ENCODE measurements around the gene TADA2B. TPM values are rescaled to one million over a fixed set of nuclear protein-coding genes. Genes with fewer than 3 reads are reported as not detected.
A peak's percentile ranks its signal among the peaks of the same experiment; 100 is the strongest.

TADA2B gene
- total and polyA plus RNA-seq, 2 of the 4 experiments (the other 2 are of a cell fraction) = 6.1 to 8.6 TPM

DNA sequence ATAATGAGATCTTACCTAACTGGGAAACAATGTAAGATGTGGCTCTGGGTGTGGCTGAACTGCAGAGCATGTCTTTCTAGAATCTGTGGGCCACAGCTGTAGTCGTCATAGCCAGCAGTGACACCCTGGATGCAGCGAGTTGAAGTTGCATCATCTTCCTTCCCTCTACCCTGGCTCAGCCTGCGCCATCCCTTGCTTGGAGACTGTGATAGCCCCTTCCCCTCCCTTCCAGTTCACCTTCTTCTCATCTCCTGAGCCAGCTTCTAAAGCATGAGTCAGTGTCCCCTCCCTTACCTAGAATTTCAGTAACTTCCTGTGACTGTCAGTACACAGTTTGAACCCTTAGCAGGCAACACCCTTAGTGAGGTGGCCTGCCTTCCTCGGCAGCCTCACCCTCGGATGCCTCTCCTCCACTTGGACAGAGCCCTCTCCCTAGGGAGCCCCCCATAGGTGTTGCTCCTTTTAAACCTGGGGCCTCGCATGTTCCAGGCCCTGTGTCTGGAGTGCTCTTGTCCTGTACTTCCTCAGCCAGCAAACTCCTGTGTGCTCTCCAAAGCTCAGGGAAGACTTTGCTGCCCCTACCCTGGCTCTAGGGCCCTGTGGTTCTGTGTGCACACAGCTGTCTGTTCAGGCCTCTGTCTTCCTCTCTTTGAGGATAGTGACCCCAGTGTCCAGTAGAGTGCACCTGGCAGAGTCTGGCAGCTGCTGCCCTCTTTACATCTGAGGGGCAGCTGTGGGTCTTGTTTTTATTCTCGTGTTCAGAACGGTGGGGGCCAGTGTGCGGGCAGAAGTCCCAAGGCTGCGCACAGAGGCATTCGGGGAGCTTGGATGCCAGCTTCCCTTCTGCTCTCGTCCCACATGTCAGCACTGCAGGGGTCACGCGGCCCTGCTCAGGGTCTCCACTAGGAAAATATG, 43.7 kb upstream of the TADA2B start:
- BruUV-seq (replicated peaks) = no TSS peak
- Histone ChIP-seq H3K4me2 (ENCODE audit: low read depth, low read length) (no peak overlapping the region), H4K20me1 (ENCODE audit: insufficient read depth, low read length) (no peaks in the 10 kb centered on the region), H3K79me1 (ENCODE audit: low read depth in 1 of 2, low read length in 2 of 2) (peaks cover 16 to 30% of the 10 kb centered on the region in 2 experiments), H2BK120ac (ENCODE audit: low read depth, low read length) (no peak overlapping the region), H3K4ac (ENCODE audit: low read depth, low read length) (no peak overlapping the region), H3K27ac (ENCODE audit: insufficient read depth, low read length) (no peak overlapping the region), H3K27me3 (ENCODE audit: control insufficient read depth, insufficient read depth, low read length) (no peaks in the 10 kb centered on the region), H4K91ac (ENCODE audit: insufficient read depth, low read depth, low read length) (no peak overlapping the region), H2BK15ac (ENCODE audit: low read depth, low read length) (no peak overlapping the region), H3K9ac (ENCODE audit: low read depth, low read length) (no peak overlapping the region), H2AFZ (replicated peaks; ENCODE audit: low read length, poor library complexity) (no peak overlapping the region), H3K4me1 (ENCODE audit: control insufficient read depth, insufficient read depth, low read length) (no peaks in the 10 kb centered on the region), H2AK5ac (ENCODE audit: low read depth, low read length) (no peak overlapping the region), H3K56ac (ENCODE audit: extremely low read depth, insufficient read depth, low read length) (no peak overlapping the region), H2BK20ac (ENCODE audit: low read depth, low read length) (no peak overlapping the region), H4K5ac (ENCODE audit: low read depth, low read length) (no peak overlapping the region), H3K9me3 (ENCODE audit: control insufficient read depth, insufficient read depth, low read length) (no peaks in the 10 kb centered on the region), H3K36me3 (ENCODE audit: control insufficient read depth, insufficient read depth, low read length) (peaks cover 57% of the 10 kb centered on the region), H3K4me3 (ENCODE audit: insufficient read depth, low read depth, low read length) (no peak overlapping the region), H4K8ac (ENCODE audit: low read depth in 2 of 2, low read length in 2 of 2) (no peak overlapping the region), H2BK5ac (ENCODE audit: low read depth, low read length, poor library complexity, severe bottlenecking) (no peak overlapping the region), H3K18ac (ENCODE audit: low read depth, low read length) (no peak overlapping the region), H3K9me1 (ENCODE audit: insufficient read depth, low read length) (no peaks in the 10 kb centered on the region; the same call in 1 of the 2 replicates), H2AK9ac (replicated peaks; ENCODE audit: low read depth, low read length, poor library complexity) (peak overlapping the region; percentile 71), H3K14ac (replicated peaks; ENCODE audit: low read depth, low read length) (no peak overlapping the region), H3K23ac (ENCODE audit: low read depth, low read length) (no peak overlapping the region)
- dilution Hi-C loops (cut with HindIII; ENCODE audit: low sequenced_read_pairs, unreplicated experiment) = no loop called here
- CTCF ChIA-PET = no interaction called here
- POLR2A ChIA-PET (ENCODE audit: unreplicated experiment) = no interaction called here
- in situ Hi-C loops (cut with MboI; ENCODE audit: low sequenced_read_pairs) = no loop called here
- TF ChIP-seq CEBPB (IDR thresholded peaks at IDR 0.05; ENCODE audit: low read depth, low read length) (peak; percentile 68), MAZ (IDR thresholded peaks at IDR 0.05; ENCODE audit: borderline replicate concordance, low read depth, low read length) (no peak)
- 93% methylated on average over 10 of the region's 14 CpGs; no CpG with 5 or more reads in 1 of the 2 experiments for WGBS, 2 experiments (ENCODE audit: extremely low coverage in 2 of 2, insufficient read length in 1 of 2)
- intact Hi-C loops (cut with micrococcal nuclease) = no loop called here
- ATAC-seq (ENCODE audit: low read depth) = no peak
- no peak for DNase-seq

Measured in IMR-90 (cell line).